Endothelial cell of umbilical vein (primary cell): ENCODE data around the gene ATP5PO. TPM values are rescaled to one million over a fixed set of nuclear protein-coding genes. Genes with fewer than 3 reads are reported as not detected.
A peak's percentile ranks its signal among the peaks of the same experiment; 100 is the strongest.

Experiments
- BruUV-seq: library from RNA; stranded (reverse); fragments of 400-500 nt; replicated peaks from 2 replicates; lab custom pipeline; 2021; lab: Mats Ljungman, UMichigan
- CTCF ChIA-PET: fragments of 300-600, 350-600 bp; sonication (Branson Sonifier 250); formaldehyde crosslinking; loops from one replicate; lab custom pipeline; 2021; ENCODE audit warnings: antibody characterized with exemption, inconsistent platforms; lab: Charles Lee
- POLR2A ChIA-PET: fragments of 300-600, 350-600 bp; sonication (Branson Sonifier 250); formaldehyde crosslinking; loops from one replicate; lab custom pipeline; 2021; ENCODE audit warnings: antibody characterized with exemption, inconsistent platforms; lab: Charles Lee
- DNase-seq: peaks from one replicate; pipeline ENCODE4 v3.0.0-alpha.2; 2011; ENCODE audit warnings: low read depth, low spot score
- FAIRE-seq: peaks from 2 replicates; lab custom pipeline; 2011; peaks lifted over from hg19 to GRCh38; lab: Jason Lieb, UNC
- H2AFZ ChIP-seq: 2 replicates; pipeline ENCODE4 v1.6.0; 2012; ENCODE audit warnings: low read depth, low read length, control low read depth, inconsistent platforms
- H3K27ac ChIP-seq: 2 replicates; pipeline ENCODE4 v1.5.1; 2011; ENCODE audit warnings: low read depth, mild to moderate bottlenecking, control low read depth, low read length, moderate library complexity; ENCODE audit not compliant: insufficient read depth
- H3K27me3 ChIP-seq, 2 experiments: 2 replicates each; pipeline versions ENCODE4 v1.6.0 to v1.6.1; 2011; ENCODE audit warnings: low read length in 2 of 2, mixed read lengths in 1 of 2; ENCODE audit not compliant: control insufficient read depth in 2 of 2, insufficient read depth in 2 of 2
- H3K36me3 ChIP-seq, 2 experiments: 2 replicates in 1 of 2; 3 replicates in 1 of 2; pipeline ENCODE4 v1.5.1; 2011; ENCODE audit warnings: low read length in 2 of 2, mild to moderate bottlenecking in 1 of 2, moderate library complexity in 1 of 2; ENCODE audit not compliant: control insufficient read depth in 2 of 2, insufficient read depth in 2 of 2; ENCODE audit errors: extremely low read depth in 1 of 2
- H3K4me1 ChIP-seq: 3 replicates; pipeline ENCODE4 v1.5.1; 2011; ENCODE audit warnings: mild to moderate bottlenecking, low read length; ENCODE audit not compliant: control insufficient read depth, insufficient read depth; ENCODE audit errors: extremely low read depth
- H3K4me2 ChIP-seq: 2 replicates; pipeline ENCODE4 v1.6.1; 2011; ENCODE audit warnings: low read length, control low read depth, mixed read lengths; ENCODE audit not compliant: insufficient read depth
- H3K4me3 ChIP-seq, 3 experiments: fragments of 200-600 bp in 1 of 3; sonication (generic), shearing (Covaris generic) in 1 of 3; replicated peaks in 1 of 3; 2 replicates each; pipeline ENCODE4 v1.5.1; 2011 to 2016; ENCODE audit warnings: control low read depth in 3 of 3, low read length in 3 of 3, mild to moderate bottlenecking in 2 of 3, inconsistent platforms in 1 of 3, low read depth in 1 of 3, moderate library complexity in 1 of 3; ENCODE audit not compliant: insufficient read depth in 1 of 3
- H3K79me2 ChIP-seq: 2 replicates; pipeline ENCODE4 v1.6.0; 2012; ENCODE audit warnings: low read length, inconsistent platforms; ENCODE audit not compliant: control insufficient read depth, insufficient read depth
- H3K9ac ChIP-seq: replicated peaks from 2 replicates; pipeline ENCODE3; 2011; ENCODE audit warnings: low read length, control low read depth; ENCODE audit not compliant: insufficient read depth; ENCODE audit errors: extremely low read depth
- H3K9me1 ChIP-seq: replicated peaks from 3 replicates; pipeline ENCODE4 v1.6.0; 2011; ENCODE audit warnings: mild to moderate bottlenecking, low read length; ENCODE audit not compliant: control insufficient read depth, insufficient read depth; ENCODE audit errors: extremely low read depth
- H3K9me3 ChIP-seq: replicated peaks from 2 replicates; pipeline ENCODE4 v1.5.1; 2012; ENCODE audit warnings: low read length, inconsistent platforms; ENCODE audit not compliant: control insufficient read depth, insufficient read depth
- H4K20me1 ChIP-seq: replicated peaks from 2 replicates; pipeline ENCODE3; 2011; ENCODE audit warnings: mild to moderate bottlenecking, low read length; ENCODE audit not compliant: control insufficient read depth, insufficient read depth; ENCODE audit errors: extremely low read depth
- EZH2 ChIP-seq: IDR thresholded peaks from 2 replicates; pipeline ENCODE4 v1.6.1; 2012; ENCODE audit warnings: borderline replicate concordance, low read depth, mild to moderate bottlenecking, moderate library complexity, low read length, inconsistent platforms; ENCODE audit not compliant: severe bottlenecking
- FOS ChIP-seq: IDR thresholded peaks from 2 replicates; pipeline ENCODE4 v1.6.1; 2011; ENCODE audit warnings: mild to moderate bottlenecking, low read length, moderate library complexity, borderline replicate concordance; ENCODE audit not compliant: insufficient read depth
- GATA2 ChIP-seq: IDR thresholded peaks from 2 replicates; pipeline ENCODE4 v1.7.0; 2011; ENCODE audit warnings: low read depth, mild to moderate bottlenecking, moderate library complexity, mixed read lengths, low read length; ENCODE audit not compliant: insufficient read length, insufficient read depth
- JUN ChIP-seq: IDR thresholded peaks from 2 replicates; pipeline ENCODE4 v1.6.1; 2011; ENCODE audit warnings: borderline replicate concordance, low read depth; ENCODE audit not compliant: insufficient read length, insufficient read depth
- MYC ChIP-seq: IDR thresholded peaks from one replicate; pipeline ENCODE4 v1.6.1; 2011; ENCODE audit warnings: mild to moderate bottlenecking, low read depth, low read length
- POLR2A ChIP-seq: IDR thresholded peaks from 2 replicates; pipeline ENCODE4 v1.6.1; 2012; ENCODE audit warnings: low read depth, mild to moderate bottlenecking, control low read depth, low read length
- POLR2AphosphoS5 ChIP-seq: IDR thresholded peaks from 2 replicates; pipeline ENCODE4 v1.6.1; 2012; ENCODE audit warnings: low read depth, mild to moderate bottlenecking, control low read depth, low read length, moderate library complexity; ENCODE audit not compliant: insufficient read depth
- dilution Hi-C: fragments of 300-500 bp; cut with MboI; formaldehyde crosslinking; loops from one replicate; pipeline ENCODE4 v1.15.0; 2019; ENCODE audit warnings: low sequenced_read_pairs; ENCODE audit not compliant: extremely low pct_ligation_motif_present
- intact Hi-C: fragments of 100-400 bp; cut with micrococcal nuclease; formaldehyde crosslinking; loops from one replicate; pipeline ENCODE4 v1.10.0; 2022
- polyA plus RNA-seq, 4 experiments: library from polyadenylated mRNA; depleted of rRNA in 3 of 4; stranded (reverse) in 3 of 4; unstranded in 1 of 4; fragments of >200 nt; gene quantifications; 2 replicates each; pipeline versions ENCODE4 v1.2.1 to v1.2.3, GENCODE V29; 2011 to 2012; ENCODE audit warnings: missing spikeins in 1 of 4
- total RNA-seq: library from RNA; stranded (reverse); gene quantifications from 2 replicates; pipeline ENCODE4 v1.2.3, GENCODE V29; 2021
- TF ChIP-seq, protein P1 (sequence below): IDR thresholded peaks from 2 replicates; pipeline ENCODE4 v1.6.1; 2011; ENCODE audit not compliant: insufficient read depth, insufficient read length
- TF ChIP-seq, protein P2 (sequence below), 2 donors: IDR thresholded peaks; 1 replicate in 1 of 2; 2 replicates in 1 of 2; pipeline ENCODE4 v1.5.1; 2011; ENCODE audit warnings: low read length in 2 of 2, mild to moderate bottlenecking in 2 of 2, moderate library complexity in 2 of 2, control low read depth in 1 of 2, inconsistent platforms in 1 of 2, low read depth in 1 of 2; ENCODE audit not compliant: insufficient read depth in 1 of 2; ENCODE audit errors: extremely low read depth in 1 of 2

Gene ATP5PO
- total and polyA plus RNA-seq, 2 donors (not counting 3 experiments of a cell fraction or from before 2014, with no cell fraction given) = 187 to 207 TPM

DNA sequence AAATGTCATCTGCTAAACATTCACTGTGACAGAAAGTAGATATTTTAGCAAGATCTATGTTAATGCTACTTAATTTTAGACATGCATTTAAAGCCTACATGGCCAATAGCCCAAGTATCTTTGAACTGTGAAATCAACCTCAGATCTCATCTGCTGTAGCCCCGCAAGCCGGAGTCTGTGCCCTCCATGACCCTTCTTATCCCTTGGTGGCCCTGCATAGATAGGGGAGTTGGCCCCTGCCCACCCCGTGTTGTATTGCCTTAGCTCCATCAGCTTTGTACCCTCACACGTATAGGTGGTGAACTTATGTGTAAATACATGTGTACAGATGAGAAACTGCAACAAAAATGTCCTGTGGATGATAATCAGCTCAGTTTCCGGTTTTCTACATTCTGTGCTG is 18.5 kb downstream of the ATP5PO start:
- no peak for DNase-seq
- FAIRE-seq = no peak
- dilution Hi-C loops = no loop called here
- Histone ChIP-seq H3K27ac (no peak overlapping the region), H3K4me3 (no peak overlapping the region), H4K20me1 (no peaks in the 10 kb centered on the region), H3K4me2 (peak overlapping the region; percentile 43), H3K9me3 (no peaks in the 10 kb centered on the region), H3K79me2 (no peaks in the 10 kb centered on the region), H3K36me3 (peaks cover 0 to 3% of the 10 kb centered on the region in 2 experiments), H3K27me3 (no peaks in the 10 kb centered on the region), H3K9me1 (no peaks in the 10 kb centered on the region), H3K4me1 (peaks cover 30% of the 10 kb centered on the region), H2AFZ (no peak overlapping the region), H3K9ac (no peak overlapping the region)
- ChIA-PET CTCF (interaction anchor here (0.6 to 1.5 kb wide), 2 partner anchors 11 to 291 kb away, joined by 3 to 8 read pairs; no protein-coding TSS in a partner anchor), POLR2A (no interaction called here)
- TF ChIP-seq, protein P1, sequence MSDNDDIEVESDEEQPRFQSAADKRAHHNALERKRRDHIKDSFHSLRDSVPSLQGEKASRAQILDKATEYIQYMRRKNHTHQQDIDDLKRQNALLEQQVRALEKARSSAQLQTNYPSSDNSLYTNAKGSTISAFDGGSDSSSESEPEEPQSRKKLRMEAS = no peak
- TF ChIP-seq JUN = no peak
- TF ChIP-seq, protein P2, sequence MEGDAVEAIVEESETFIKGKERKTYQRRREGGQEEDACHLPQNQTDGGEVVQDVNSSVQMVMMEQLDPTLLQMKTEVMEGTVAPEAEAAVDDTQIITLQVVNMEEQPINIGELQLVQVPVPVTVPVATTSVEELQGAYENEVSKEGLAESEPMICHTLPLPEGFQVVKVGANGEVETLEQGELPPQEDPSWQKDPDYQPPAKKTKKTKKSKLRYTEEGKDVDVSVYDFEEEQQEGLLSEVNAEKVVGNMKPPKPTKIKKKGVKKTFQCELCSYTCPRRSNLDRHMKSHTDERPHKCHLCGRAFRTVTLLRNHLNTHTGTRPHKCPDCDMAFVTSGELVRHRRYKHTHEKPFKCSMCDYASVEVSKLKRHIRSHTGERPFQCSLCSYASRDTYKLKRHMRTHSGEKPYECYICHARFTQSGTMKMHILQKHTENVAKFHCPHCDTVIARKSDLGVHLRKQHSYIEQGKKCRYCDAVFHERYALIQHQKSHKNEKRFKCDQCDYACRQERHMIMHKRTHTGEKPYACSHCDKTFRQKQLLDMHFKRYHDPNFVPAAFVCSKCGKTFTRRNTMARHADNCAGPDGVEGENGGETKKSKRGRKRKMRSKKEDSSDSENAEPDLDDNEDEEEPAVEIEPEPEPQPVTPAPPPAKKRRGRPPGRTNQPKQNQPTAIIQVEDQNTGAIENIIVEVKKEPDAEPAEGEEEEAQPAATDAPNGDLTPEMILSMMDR (IDR thresholded peaks at IDR 0.05; ENCODE audit: extremely low read depth in 1 of 2, insufficient read depth in 1 of 2, low read depth in 1 of 2, low read length in 2 of 2) = no peak
- TF ChIP-seq FOS = no peak
- no peak for TF ChIP-seq POLR2A
- TF ChIP-seq MYC = no peak
- no peak for TF ChIP-seq EZH2
- TF ChIP-seq GATA2 = no peak
- no peak for TF ChIP-seq POLR2AphosphoS5
- intact Hi-C loops = loop anchor here (5.0 kb wide), 1 partner anchor 310 kb away; the partner anchor contains the start of gene DONSON
- no TSS peak for BruUV-seq
